HG03135 (cell line): ENCODE measurements around the gene OR6S1.
"Not testable (repeated sequence)": the region's sequence is repeated elsewhere in the genome, so short reads cannot be mapped to it uniquely, and the experiment has no call there.

Experiments
- ATAC-seq: cut with Tn5 transposase; IDR thresholded peaks from one replicate; pipeline ENCODE4 v1.9.1; 2021; ENCODE audit warnings: mild to moderate bottlenecking, moderate library complexity; ENCODE audit not compliant: unreplicated experiment

The OR6S1 gene

DNA sequence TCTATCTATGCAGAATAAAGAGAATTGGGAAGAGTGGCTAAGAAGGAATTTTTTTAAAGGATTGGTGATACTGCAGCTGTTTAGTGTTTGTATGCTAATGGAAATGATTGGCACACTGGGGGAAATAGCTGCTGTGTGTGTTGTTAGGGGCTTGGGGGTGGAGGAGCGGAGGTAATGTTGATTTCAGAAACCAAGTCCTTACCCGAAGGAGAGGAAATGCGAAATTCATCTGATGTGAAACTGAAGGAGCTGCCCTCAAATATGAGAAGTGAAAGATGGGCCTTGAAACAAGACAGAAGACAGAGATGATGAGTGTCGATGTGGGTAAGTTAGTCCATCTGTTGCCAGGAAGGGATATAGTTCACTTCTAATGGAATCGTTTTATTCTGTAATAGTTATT lies 29.1 kb downstream of the OR6S1 start:
- no peak for ATAC-seq

DNA sequence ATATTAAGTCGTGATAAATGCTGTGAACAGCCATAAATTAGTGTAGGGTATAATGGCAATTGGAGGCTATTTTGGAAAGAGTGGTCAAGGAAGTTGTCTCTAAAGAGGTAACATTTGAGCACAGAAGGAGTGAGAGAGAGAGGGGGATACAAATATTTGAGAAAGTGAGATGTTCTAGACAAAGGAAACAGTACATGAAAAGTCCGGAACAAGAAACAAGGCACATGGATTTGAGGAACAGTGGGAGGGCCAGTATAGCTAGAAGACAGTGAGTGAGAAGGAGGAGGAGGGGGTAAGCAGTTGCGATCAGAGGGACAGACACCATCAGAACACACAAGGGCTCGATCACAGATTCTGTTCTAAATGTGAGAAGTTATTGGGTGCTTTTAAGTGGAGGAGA lies 30.2 kb downstream of the OR6S1 start:
- ATAC-seq = no peak

DNA sequence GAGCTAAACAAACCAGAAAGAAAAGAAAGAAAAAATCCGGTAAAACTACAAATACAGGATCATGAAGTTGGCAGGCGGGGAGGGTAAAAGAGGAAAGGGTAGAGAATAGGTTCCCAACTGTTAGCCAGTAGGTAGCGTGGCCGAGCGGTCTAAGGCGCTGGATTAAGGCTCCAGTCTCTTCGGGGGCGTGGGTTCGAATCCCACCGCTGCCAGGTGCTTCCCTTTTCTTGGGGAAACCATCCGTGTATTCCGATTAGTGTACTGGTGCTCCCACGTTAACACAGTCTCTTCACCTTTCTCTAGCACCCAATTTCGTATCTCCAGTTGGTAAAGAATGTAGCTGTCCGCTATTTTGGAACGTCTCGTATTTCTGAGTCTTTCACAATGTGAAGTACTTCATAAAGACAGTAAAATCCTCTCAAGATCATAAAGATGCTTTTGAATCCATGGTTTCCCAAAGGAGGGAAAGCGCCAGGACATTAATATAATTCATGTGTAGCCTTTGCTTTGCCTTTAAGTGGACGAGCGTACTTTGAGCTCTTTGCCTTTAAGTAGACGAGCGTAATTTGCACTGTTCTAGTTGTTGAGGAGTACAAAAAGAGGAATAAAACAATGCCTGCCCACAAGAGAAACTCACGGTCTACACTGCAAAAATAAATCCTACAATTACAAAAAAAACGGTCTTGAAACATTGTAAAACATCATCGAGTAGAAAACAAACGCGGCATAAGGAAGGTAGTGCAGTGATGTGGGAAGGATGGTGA lies 31.3 kb downstream of the OR6S1 start:
- ATAC-seq = no peak

DNA sequence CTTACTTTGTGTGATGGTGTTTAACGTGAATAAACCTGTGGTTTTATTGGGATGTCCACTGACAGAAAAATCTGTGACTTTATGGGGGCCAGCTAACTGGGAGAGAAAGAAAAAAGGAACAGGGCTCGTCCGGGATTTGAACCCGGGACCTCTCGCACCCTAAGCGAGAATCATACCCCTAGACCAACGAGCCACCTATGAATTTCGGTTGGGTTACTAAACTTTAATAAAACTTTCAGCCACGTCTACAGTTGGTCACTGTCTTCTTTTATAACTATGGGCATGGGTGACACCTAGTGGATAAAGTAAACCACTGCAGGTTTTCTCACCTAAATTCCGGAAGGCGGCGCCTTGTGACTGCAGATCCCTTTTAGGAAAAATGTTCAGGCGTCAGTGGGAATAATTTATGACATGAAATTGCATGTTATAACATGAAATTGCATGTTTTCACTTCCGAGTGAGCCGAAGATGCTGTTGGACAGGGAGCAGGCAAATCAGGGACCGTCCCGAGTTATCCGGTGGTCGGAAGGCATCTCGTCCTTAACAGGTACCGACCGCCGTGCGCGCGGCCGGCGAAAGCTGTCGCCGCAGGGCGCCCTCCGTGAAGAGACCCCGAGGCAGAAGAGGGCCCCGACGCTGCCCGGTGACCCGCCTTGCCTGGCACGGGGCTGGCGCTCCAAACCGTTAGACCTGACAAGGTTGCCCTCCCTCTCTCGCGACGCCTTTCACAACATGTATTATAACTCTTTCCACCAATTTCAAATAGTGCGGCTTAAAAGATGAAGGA lies 32.1 kb downstream of the OR6S1 start:
- ATAC-seq = peak; percentile 27

DNA sequence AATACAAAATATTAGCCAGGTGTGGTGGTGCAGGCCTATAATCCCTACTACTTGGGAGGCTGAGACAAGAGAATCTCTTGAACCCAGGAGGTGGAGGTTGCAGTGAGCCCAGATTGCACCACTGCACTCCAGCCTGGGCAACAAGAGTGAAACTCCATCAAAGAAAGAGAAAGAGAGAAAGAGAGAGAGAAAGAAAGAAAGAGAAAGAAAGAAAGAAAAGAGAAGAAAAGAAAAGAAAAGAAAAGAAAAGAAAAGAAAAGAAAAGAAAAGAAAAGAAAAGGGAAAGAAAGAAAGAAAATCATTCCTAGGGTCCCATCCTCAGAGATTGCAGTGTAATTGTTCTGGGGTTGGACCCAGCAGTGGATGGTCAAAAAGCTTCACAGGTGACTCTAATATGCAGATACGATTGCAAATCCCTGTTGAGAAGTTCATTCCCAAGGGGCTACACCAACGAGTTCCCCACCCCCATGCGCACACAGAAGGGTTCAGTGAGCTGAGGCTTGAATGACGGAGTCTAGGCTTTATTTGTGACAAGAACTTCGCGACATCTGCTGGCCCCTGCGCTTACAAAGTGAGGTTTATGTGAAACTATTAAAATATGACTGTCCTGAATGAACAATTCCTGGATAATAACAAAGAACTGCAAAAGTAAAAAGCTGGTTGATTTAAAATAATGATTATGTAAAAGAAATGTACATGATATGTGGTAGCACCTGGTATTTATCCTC lies 32.9 kb downstream of the OR6S1 start:
- ATAC-seq = no peak

DNA sequence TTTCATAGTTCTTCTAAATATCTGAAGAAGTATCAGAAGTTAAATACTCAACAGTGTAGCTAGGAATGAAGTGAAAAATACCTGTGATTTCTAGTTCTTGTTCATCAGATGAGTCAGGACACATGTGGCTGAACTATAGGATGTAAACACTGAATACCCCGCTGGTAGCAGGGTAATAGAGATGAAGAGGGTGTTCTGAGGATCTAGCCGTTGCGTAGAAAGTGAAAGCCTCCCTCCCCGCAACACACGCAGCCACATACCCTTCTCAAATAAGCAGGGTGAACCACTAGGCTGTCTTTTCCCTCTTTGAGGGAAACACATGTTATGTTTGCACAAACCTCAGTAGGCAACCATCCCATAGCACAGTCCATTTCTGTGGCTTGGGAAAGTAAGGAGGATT lies 33.9 kb downstream of the OR6S1 start:
- no peak for ATAC-seq

DNA sequence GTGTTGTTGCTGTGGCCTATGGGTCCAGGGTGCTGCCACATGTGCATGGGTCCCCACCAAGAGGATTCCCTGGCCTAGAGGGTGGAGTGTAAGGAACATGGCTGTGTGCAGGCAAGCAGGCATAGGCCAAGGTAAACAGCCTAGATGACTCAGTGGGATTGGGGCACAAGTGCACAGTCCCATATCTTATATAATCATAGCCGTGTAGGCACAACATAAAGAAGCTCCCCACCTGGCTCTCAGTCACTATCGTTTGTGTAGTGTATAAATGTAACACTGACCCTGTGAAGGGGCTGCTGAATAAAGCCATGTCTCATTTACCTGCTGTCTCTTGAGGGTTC lies 34.6 kb downstream of the OR6S1 start:
- ATAC-seq = no peak

DNA sequence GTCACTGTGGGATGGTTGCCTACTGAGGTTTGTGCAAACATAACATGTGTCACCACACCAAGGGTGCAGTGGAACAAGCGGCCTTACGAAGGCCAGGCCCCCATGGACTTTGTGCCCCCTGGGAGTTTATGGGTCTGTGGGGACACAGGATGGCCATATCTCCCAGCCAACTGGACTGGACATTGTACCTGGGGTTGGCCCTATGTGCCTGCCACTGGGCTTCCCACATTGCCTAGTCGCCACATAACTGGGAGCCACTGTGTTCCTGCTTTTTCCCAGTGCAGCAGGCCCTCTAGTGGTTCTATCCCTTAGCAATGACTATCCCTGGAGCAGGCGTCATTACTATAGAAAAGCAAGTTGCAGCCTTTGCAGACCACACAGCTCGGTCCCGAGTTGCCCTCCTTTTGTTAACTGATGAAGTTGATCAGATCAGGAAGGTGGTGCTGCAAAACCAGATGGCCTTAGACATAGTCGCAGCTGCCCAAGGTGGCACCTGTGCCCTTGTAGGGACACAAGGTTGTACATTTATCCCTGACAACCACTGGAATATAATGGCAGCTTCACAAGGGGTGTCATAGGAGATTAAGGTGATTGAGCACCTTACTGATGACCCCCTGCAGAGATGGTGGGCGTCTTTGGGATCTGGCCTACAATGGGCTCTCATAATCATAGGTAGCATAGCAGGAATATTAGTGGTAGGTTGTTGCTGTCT lies 35.1 kb downstream of the OR6S1 start:
- ATAC-seq = no peak

DNA sequence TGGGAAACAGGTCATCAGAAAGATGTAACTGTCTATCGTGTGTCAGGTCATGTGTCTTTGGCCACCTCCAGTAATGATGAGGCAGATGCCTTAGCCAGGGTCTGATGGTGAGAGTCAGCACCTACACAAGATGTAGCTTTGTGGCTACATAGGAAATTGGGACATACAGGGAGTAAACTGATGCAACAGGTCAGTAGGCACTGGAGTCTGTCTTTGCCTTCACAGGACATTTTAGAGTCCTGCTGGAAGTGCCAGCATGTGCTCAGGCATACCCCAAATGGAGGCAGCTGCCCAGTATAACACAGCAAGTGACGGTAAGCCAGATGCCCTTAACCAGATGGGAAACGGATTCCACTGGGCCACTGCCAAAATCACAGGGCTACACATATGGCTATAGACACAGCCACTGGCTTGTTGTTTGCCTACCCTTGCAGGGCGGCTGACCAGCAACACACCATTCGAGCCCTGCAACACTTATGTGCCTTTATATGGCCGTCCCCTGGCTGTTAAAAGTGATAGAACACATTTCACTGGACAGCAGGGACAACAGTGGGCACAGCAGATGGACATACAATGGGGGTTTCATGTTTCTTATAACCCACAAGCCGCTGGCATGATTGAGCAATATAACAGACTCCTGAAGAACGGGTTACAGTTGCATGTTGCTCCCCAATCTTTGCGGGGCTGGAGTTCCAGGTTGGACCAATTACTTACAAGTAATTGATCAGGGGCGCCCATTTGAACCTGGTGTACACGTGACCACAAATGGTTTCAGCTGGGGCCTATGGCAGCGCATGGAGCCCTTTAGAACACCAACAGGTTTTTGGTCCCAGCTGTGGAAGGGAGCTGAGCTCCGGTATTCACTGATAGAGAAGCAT lies 37.4 kb downstream of the OR6S1 start:
- ATAC-seq = no peak

DNA sequence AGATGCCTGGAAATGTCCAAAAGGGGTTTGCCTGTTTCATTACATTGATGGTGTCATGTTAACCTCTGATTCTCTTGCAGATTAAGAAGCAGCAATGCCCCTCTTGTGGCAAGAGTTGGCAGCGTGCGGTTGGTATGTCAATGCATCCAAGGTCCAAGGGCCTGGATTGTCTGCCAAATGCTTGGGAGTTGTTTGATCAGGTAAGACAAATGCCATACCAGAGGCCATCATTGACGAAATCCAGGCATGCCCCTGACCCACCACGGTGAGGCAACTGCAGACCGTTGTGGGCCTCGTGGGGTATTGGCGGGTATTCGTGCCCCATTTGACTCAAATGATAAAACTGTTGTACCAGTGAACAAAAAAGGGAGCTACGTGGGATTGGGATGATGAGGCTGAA lies 38.9 kb downstream of the OR6S1 start:
- no peak for ATAC-seq

DNA sequence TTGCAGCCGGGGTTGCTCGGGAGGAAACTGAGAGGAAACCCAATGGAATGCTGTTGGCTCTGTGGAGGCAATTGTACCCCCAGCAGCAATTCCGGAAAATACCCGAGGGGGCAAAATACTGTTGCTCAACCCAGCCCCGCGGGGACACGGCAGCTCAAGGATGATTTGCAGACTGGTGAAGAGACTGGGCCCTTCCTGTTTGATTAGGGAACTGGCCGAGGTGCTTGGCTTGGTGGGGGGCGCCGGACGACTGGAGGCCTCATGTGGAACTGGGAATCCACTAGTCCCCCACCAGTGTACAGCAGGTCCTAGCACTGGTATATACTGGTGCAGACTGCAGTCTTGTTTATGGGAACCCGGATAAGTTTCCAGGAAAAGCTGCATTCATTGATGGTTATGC lies 40.0 kb downstream of the OR6S1 start:
- no peak for ATAC-seq

DNA sequence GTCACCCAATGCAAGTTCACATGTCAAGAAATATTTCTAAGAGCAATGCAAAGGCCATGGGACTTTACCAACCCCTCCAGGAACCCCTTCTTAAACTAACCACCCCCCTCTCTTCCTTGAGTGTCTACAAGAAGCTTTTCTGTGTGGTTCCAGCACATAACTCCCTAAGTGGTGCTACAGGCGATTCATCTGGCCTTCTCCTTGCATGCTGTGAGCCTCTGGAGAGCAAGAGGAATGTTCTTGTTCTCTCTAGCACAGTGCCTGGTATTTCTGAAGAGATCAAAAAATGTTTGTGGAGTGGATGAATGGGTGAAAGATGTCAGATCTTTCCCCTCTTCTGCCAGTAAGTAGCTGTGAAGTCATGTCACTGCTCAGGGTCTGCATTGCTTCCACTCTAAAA lies 44.4 kb downstream of the OR6S1 start:
- ATAC-seq = no peak

DNA sequence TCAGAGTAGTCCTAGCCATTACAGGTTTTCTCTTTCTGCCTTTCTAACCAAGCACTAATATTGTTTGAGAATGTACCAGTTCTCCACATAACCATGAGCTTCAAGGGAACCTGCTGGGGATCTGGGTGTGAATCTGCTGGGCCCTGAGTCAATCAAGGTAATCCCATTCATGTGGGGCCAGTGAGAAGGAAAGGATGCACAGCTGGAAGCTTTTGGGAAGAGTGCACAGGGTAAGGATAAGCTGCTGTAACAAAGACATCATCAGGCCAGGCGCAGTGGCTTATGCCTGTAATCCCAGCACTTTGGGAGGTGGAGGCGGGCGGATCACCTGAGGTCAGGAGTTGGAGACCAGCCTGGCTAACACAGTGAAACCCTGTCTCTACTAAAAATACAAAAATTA lies 45.8 kb downstream of the OR6S1 start:
- not testable (repeated sequence) for ATAC-seq

DNA sequence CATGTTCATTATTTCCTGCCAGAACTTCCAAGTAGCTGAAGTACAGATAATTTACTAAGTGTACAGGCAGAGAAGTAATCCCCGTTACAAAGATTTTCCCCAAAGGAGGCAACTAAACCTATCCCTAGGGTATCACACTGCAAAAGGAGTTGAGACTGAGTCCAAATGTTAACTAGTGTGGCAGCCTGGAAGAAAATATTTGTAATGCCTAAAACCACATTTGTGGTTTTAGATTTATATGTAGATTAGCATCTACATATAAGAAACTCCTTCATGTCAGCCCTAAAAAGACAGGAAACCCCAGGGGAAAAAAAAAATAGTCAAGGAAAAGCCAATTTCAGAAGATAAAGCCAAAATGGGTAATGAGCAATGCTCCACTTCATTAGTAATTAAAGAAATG lies 48.9 kb downstream of the OR6S1 start:
- no peak for ATAC-seq

DNA sequence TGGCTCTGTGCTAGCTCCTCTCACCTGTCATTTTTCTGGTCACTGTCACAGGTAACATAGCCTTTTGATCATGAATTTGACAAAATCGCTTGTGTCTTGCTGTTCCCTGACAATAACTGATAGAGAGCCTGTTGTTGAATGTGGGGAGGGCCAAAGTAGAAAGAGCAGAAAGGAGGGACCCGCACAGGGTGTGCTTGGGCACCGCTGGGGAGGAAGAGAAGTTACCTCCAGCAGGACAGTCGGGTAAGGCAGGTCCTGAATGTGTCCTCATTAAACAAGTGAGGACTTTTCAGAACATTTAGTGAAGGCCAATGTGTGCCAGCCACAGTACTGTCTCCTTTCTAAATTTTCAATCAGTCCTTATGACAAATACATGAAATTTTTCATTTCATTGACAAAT lies 50.3 kb downstream of the OR6S1 start, which contains the start of gene RNASE12:
Gene RNASE12, minus strand, starts transcription at position 142 of the 400 bp plus-strand sequence. CDS start 653 bp downstream, outside the sequence.
- ATAC-seq = no peak
